ENCODE results near the gene RFPL4A. TPM values are rescaled to one million over a fixed set of nuclear protein-coding genes. Genes with fewer than 3 reads are reported as not detected.

The RFPL4A gene
- polyA plus RNA-seq, 1 donor from 2014 or later = not detected

DNA sequence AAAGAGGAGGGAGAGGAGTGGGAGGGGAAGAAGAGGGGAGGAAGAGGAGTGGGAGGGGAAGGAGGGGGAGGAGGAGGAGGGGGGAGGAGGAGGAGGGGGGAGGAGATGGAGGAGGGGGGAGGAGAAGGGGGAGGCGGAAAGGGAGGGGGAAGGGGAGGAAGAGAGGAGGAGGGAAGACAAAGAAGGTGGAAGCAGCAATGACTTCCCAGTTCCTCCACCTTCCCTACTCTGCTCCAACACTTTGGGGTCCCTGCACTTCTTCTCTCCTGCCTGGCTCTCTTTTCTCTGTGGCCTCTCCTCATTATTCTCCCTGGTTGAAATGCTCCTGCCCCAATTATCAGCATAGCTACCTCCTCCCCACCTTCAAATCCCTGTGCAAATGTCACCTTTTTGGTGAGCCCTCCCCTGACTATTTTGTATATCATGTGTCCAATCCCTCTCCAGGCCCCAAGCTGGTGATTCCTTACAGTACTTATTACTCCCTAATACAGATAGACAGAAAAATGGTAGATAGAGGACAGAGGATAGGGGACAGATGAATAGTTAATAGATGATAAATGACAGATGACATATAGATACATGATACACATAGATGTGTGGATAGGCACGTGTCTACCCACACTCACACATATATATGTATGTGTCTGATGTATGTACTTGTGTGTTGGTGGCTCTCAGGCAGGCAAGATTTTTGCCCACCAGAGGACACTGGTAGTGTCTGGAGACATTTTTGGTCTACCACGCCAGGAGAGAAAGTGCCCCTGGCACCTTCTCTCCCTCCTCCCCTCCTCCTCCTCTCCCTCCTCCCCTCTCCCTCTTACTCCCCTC lies 45.9 kb upstream of the RFPL4A start:
- Histone ChIP-seq H3K9me3 (ENCODE audit: low read length) (no peaks in the 10 kb centered on the region), H3K4me3 (ENCODE audit: low read length) (no peak overlapping the region), H3K27me3 (ENCODE audit: insufficient read depth, low read depth, low read length) (no peaks in the 10 kb centered on the region), H4K20me1 (ENCODE audit: insufficient read depth) (no peaks in the 10 kb centered on the region), H3K79me2 (replicated peaks; ENCODE audit: insufficient read depth, low read length) (no peaks in the 10 kb centered on the region), H3K27ac (ENCODE audit: low read length) (no peak overlapping the region), H3F3A (ENCODE audit: insufficient read depth, low read length, poor library complexity, severe bottlenecking) (no peaks in the 10 kb centered on the region), H2AFZ (ENCODE audit: low read depth, low read length) (no peak overlapping the region), H3K9me2 (ENCODE audit: insufficient read depth, low read length) (no peaks in the 10 kb centered on the region), H3K36me3 (ENCODE audit: insufficient read depth, low read length) (no peaks in the 10 kb centered on the region), H3K4me2 (ENCODE audit: low read length) (no peak overlapping the region), H3K9ac (ENCODE audit: low read length) (no peak overlapping the region)
- TF ChIP-seq SMC3 (conservative IDR thresholded peaks at IDR 0.05; ENCODE audit: poor library complexity) (no peak), TAF1 (IDR thresholded peaks at IDR 0.05; ENCODE audit: low read depth) (no peak), MXI1 (conservative IDR thresholded peaks at IDR 0.05; ENCODE audit: poor library complexity, severe bottlenecking) (no peak), EP300 (conservative IDR thresholded peaks at IDR 0.05; ENCODE audit: poor library complexity, severe bottlenecking) (no peak), RAD21 (conservative IDR thresholded peaks at IDR 0.05) (no peak)
- TF ChIP-seq, protein P1, sequence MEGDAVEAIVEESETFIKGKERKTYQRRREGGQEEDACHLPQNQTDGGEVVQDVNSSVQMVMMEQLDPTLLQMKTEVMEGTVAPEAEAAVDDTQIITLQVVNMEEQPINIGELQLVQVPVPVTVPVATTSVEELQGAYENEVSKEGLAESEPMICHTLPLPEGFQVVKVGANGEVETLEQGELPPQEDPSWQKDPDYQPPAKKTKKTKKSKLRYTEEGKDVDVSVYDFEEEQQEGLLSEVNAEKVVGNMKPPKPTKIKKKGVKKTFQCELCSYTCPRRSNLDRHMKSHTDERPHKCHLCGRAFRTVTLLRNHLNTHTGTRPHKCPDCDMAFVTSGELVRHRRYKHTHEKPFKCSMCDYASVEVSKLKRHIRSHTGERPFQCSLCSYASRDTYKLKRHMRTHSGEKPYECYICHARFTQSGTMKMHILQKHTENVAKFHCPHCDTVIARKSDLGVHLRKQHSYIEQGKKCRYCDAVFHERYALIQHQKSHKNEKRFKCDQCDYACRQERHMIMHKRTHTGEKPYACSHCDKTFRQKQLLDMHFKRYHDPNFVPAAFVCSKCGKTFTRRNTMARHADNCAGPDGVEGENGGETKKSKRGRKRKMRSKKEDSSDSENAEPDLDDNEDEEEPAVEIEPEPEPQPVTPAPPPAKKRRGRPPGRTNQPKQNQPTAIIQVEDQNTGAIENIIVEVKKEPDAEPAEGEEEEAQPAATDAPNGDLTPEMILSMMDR (IDR thresholded peaks at IDR 0.05; ENCODE audit: poor library complexity, severe bottlenecking) = no peak

GRCh38 chr19:55716531-55716930 lies 42.4 kb upstream of the RFPL4A start:
- no peaks in the 10 kb centered on the region for H3K27me3 ChIP-seq (ENCODE audit: insufficient read depth, low read depth, low read length)
- no peaks in the 10 kb centered on the region for H3K9me2 ChIP-seq (ENCODE audit: insufficient read depth, low read length)
- H2AFZ ChIP-seq (ENCODE audit: low read depth, low read length) = no peak overlapping the region
- no peak overlapping the region for H3K4me3 ChIP-seq (ENCODE audit: low read length)
- no peaks in the 10 kb centered on the region for H3F3A ChIP-seq (ENCODE audit: insufficient read depth, low read length, poor library complexity, severe bottlenecking)
- TF ChIP-seq RAD21 (conservative IDR thresholded peaks at IDR 0.05) = no peak
- no peak for TF ChIP-seq EZH2 (IDR thresholded peaks at IDR 0.05; ENCODE audit: borderline replicate concordance, insufficient read depth, low read length, poor library complexity, severe bottlenecking)
- no peak for TF ChIP-seq MXI1 (conservative IDR thresholded peaks at IDR 0.05; ENCODE audit: poor library complexity, severe bottlenecking)
- TF ChIP-seq TAF1 (IDR thresholded peaks at IDR 0.05; ENCODE audit: low read depth) = no peak
- TF ChIP-seq, protein P1 (IDR thresholded peaks at IDR 0.05; ENCODE audit: poor library complexity, severe bottlenecking) = no peak
- TF ChIP-seq, protein P2, sequence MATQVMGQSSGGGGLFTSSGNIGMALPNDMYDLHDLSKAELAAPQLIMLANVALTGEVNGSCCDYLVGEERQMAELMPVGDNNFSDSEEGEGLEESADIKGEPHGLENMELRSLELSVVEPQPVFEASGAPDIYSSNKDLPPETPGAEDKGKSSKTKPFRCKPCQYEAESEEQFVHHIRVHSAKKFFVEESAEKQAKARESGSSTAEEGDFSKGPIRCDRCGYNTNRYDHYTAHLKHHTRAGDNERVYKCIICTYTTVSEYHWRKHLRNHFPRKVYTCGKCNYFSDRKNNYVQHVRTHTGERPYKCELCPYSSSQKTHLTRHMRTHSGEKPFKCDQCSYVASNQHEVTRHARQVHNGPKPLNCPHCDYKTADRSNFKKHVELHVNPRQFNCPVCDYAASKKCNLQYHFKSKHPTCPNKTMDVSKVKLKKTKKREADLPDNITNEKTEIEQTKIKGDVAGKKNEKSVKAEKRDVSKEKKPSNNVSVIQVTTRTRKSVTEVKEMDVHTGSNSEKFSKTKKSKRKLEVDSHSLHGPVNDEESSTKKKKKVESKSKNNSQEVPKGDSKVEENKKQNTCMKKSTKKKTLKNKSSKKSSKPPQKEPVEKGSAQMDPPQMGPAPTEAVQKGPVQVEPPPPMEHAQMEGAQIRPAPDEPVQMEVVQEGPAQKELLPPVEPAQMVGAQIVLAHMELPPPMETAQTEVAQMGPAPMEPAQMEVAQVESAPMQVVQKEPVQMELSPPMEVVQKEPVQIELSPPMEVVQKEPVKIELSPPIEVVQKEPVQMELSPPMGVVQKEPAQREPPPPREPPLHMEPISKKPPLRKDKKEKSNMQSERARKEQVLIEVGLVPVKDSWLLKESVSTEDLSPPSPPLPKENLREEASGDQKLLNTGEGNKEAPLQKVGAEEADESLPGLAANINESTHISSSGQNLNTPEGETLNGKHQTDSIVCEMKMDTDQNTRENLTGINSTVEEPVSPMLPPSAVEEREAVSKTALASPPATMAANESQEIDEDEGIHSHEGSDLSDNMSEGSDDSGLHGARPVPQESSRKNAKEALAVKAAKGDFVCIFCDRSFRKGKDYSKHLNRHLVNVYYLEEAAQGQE (IDR thresholded peaks at IDR 0.05; ENCODE audit: borderline replicate concordance) = no peak
- no peak for TF ChIP-seq EP300 (conservative IDR thresholded peaks at IDR 0.05; ENCODE audit: poor library complexity, severe bottlenecking)
- TF ChIP-seq POLR2AphosphoS5 (IDR thresholded peaks at IDR 0.05) = no peak
- TF ChIP-seq SMC3 (conservative IDR thresholded peaks at IDR 0.05; ENCODE audit: poor library complexity) = no peak
- no peak overlapping the region for H3K27ac ChIP-seq (ENCODE audit: low read length)
- H3K9ac ChIP-seq (ENCODE audit: low read length) = no peak overlapping the region
- no peak overlapping the region for H3K4me2 ChIP-seq (ENCODE audit: low read length)
- no peaks in the 10 kb centered on the region for H3K9me3 ChIP-seq (ENCODE audit: low read length)
- no peaks in the 10 kb centered on the region for H4K20me1 ChIP-seq (ENCODE audit: insufficient read depth)
- no peaks in the 10 kb centered on the region for H3K36me3 ChIP-seq (ENCODE audit: insufficient read depth, low read length)
- H3K79me2 ChIP-seq (replicated peaks; ENCODE audit: insufficient read depth, low read length) = no peaks in the 10 kb centered on the region
